NCI-H128 (cell line): ENCODE results near the gene FOXK1.

Experiments
- DNase-seq: peaks from one replicate; lab custom pipeline; 2025; ENCODE audit not compliant: unreplicated experiment; lab: John Stamatoyannopoulos, UW

FOXK1 gene

GRCh38 chr7:4694305-4694704, 12.2 kb downstream of the FOXK1 start:
- no peak for DNase-seq

GRCh38 chr7:4698707-4699275, 16.7 kb downstream of the FOXK1 start:
- DNase-seq = no peak

GRCh38 chr7:4699841-4700240, 17.7 kb downstream of the FOXK1 start:
- no peak for DNase-seq

- DNase-seq = no peak
These were observed 18.6 kb downstream of the FOXK1 start for GRCh38 chr7:4700577-4701235.

- no peak for DNase-seq
These were observed 20.9 kb downstream of the FOXK1 start for GRCh38 chr7:4702961-4703512.

GRCh38 chr7:4703532-4703931, 21.4 kb downstream of the FOXK1 start:
- no peak for DNase-seq

GRCh38 chr7:4706384-4707216, 24.5 kb downstream of the FOXK1 start:
- DNase-seq = no peak

- no peak for DNase-seq
These were observed 25.2 kb downstream of the FOXK1 start for GRCh38 chr7:4707217-4707741.

- no peak for DNase-seq
These were observed 25.9 kb downstream of the FOXK1 start for GRCh38 chr7:4707980-4708411.

GRCh38 chr7:4709187-4709586, 27.1 kb downstream of the FOXK1 start:
- DNase-seq = no peak

- no peak for DNase-seq
These were observed 29.0 kb downstream of the FOXK1 start for GRCh38 chr7:4711093-4711492.

GRCh38 chr7:4711634-4712033, 29.5 kb downstream of the FOXK1 start:
- DNase-seq = no peak

- DNase-seq = peak; percentile 13
These were observed 30.4 kb downstream of the FOXK1 start for GRCh38 chr7:4712281-4713182.

- DNase-seq = no peak
These were observed 31.2 kb downstream of the FOXK1 start for GRCh38 chr7:4713183-4713784.

GRCh38 chr7:4714161-4714700, 32.1 kb downstream of the FOXK1 start:
- DNase-seq = no peak

- DNase-seq = no peak
These were observed 32.8 kb downstream of the FOXK1 start for GRCh38 chr7:4714767-4715409.

GRCh38 chr7:4715410-4715776, 33.3 kb downstream of the FOXK1 start:
- no peak for DNase-seq

GRCh38 chr7:4716946-4717795, 35.1 kb downstream of the FOXK1 start:
- no peak for DNase-seq

GRCh38 chr7:4718075-4718474, 36.0 kb downstream of the FOXK1 start:
- no peak for DNase-seq
